HEK293 (cell line): ENCODE results near the gene IFRD2.

ENCODE experiments used
- KLF10 ChIP-seq: fragments of 450-650 bp; IDR thresholded peaks from 2 replicates; pipeline ENCODE4 v1.5.1; 2018; ENCODE audit warnings: missing biosample characterization, mild to moderate bottlenecking, missing genetic modification characterization
- ZNF292 ChIP-seq: fragments of 450-650 bp; formaldehyde crosslinking; IDR thresholded peaks from 2 replicates; pipeline ENCODE4 v1.5.1; 2016; ENCODE audit warnings: low read depth, missing biosample characterization, missing genetic modification characterization, borderline replicate concordance
- ZNF473 ChIP-seq: fragments of 450-650 bp; formaldehyde crosslinking; IDR thresholded peaks from 2 replicates; pipeline ENCODE4 v1.5.1; 2017; ENCODE audit warnings: missing biosample characterization, missing genetic modification characterization
- ZNF510 ChIP-seq: fragments of 450-650 bp; formaldehyde crosslinking; IDR thresholded peaks from 2 replicates; pipeline ENCODE4 v1.5.1; 2018; ENCODE audit warnings: mild to moderate bottlenecking, missing genetic modification characterization, missing biosample characterization; ENCODE audit not compliant: insufficient replicate concordance
- TF ChIP-seq, protein P1 (sequence below): fragments of 450-650 bp; formaldehyde crosslinking; IDR thresholded peaks from 2 replicates; pipeline ENCODE4 v1.5.1; 2016; ENCODE audit warnings: missing biosample characterization, missing genetic modification characterization

DNA sequence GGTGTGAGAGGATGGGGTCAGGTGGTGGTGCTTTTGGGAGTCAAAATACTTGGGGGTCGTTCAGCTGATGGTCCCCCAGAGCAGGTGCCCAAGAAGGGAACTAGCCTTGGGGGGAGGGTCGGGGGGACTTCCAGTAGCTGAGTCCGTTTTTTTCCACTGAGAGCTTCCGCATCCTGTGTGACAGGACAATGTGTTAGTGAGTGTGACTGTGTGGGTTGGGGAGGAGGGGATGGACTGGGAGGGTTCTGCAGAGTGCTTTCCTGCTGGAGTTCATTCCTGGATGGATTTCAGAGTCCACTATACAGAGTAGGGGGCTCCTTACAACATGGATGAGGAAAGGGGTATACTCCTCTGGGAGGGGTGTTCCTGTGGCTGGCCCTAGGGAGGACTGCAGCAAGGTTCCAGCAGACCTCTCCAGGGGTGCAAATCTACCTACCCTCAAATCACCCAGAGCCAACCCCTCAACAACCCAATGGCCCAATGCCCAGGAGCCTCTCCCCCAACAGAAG lies 30.9 kb upstream of the IFRD2 start:
- TF ChIP-seq, protein P1, sequence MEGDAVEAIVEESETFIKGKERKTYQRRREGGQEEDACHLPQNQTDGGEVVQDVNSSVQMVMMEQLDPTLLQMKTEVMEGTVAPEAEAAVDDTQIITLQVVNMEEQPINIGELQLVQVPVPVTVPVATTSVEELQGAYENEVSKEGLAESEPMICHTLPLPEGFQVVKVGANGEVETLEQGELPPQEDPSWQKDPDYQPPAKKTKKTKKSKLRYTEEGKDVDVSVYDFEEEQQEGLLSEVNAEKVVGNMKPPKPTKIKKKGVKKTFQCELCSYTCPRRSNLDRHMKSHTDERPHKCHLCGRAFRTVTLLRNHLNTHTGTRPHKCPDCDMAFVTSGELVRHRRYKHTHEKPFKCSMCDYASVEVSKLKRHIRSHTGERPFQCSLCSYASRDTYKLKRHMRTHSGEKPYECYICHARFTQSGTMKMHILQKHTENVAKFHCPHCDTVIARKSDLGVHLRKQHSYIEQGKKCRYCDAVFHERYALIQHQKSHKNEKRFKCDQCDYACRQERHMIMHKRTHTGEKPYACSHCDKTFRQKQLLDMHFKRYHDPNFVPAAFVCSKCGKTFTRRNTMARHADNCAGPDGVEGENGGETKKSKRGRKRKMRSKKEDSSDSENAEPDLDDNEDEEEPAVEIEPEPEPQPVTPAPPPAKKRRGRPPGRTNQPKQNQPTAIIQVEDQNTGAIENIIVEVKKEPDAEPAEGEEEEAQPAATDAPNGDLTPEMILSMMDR (tag by site-specific recombination), result no peak
- TF ChIP-seq ZNF473 (tag by site-specific recombination), result no peak
- TF ChIP-seq ZNF292 (tag by site-specific recombination), result no peak
- TF ChIP-seq KLF10 (tag by site-specific recombination), result no peak
- TF ChIP-seq ZNF510 (tag by site-specific recombination), result no peak
